Measurements from ENCODE around the gene LSMEM2.
"Not testable (repeated sequence)": the region's sequence is repeated elsewhere in the genome, so short reads cannot be mapped to it uniquely, and the experiment has no call there.

Gene LSMEM2

DNA sequence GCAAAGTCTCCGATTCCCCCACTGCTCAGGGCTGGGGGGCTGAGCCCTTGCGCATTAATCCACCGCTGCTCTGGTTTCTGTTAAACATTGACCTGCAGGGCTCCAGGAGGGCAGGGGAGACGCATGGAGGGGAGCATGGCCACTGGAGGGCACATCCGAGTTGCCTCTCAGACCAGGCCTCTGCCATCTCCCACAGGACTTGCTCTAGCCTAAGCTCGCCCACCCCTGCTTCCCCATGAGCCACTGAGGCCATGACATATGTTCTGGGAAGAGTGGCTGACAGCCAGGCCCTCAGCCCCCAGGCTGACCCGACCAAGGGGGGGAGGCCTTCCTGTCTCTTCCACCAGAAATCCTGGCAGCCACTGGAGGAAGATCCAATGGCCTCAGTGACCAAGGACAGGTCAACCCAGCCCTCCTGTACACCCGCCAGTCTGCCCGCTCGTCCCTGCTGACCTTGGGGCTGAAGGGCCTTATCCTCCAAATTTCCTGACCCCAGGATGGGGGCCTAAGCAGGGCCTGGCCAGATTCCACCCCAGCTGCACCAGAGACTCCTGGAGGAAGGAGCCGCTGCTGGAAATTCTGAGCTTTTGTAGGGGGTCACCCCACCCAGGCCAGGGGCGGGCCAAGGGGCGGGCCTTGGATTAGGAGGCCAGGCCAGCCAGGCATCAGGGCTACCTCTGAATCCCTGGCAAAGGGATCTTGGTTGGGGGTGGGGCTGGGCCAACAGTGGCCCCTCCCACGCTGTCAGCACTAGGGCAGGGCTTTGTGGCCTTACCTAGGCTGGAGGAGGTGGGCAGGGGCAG is 24.3 kb downstream of the LSMEM2 start, which contains the start of gene HYAL1:
TSS of gene HYAL1 (minus strand) at position 562 of the 803 bp plus-strand sequence. CDS start 618 bp downstream, outside the sequence.
- H2AFZ ChIP-seq (ENCODE audit: low read depth, low read length, severe bottlenecking), result no peak within 1 kb of the TSS
- H3K9me3 ChIP-seq (ENCODE audit: insufficient read depth, low read length), result no peaks in the 10 kb centered on the region
- no peaks in the 10 kb centered on the region for H4K20me1 ChIP-seq (ENCODE audit: low read depth, low read length)
- no peaks in the 10 kb centered on the region for H3F3A ChIP-seq (ENCODE audit: insufficient read depth)
- H3K79me2 ChIP-seq (ENCODE audit: insufficient read depth, low read length), result no peaks in the 10 kb centered on the region
- no peaks in the 10 kb centered on the region for H3K36me3 ChIP-seq (ENCODE audit: low read length)
- no peak for TF ChIP-seq EZH2phosphoT487 (conservative IDR thresholded peaks at IDR 0.05; ENCODE audit: low read length)
- TF ChIP-seq, protein P1, sequence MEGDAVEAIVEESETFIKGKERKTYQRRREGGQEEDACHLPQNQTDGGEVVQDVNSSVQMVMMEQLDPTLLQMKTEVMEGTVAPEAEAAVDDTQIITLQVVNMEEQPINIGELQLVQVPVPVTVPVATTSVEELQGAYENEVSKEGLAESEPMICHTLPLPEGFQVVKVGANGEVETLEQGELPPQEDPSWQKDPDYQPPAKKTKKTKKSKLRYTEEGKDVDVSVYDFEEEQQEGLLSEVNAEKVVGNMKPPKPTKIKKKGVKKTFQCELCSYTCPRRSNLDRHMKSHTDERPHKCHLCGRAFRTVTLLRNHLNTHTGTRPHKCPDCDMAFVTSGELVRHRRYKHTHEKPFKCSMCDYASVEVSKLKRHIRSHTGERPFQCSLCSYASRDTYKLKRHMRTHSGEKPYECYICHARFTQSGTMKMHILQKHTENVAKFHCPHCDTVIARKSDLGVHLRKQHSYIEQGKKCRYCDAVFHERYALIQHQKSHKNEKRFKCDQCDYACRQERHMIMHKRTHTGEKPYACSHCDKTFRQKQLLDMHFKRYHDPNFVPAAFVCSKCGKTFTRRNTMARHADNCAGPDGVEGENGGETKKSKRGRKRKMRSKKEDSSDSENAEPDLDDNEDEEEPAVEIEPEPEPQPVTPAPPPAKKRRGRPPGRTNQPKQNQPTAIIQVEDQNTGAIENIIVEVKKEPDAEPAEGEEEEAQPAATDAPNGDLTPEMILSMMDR (IDR thresholded peaks at IDR 0.05; ENCODE audit: insufficient read depth, low read length, poor library complexity, severe bottlenecking), result no peak
- H3K9ac ChIP-seq (ENCODE audit: low read length), result no peak within 1 kb of the TSS
- no peaks in the 10 kb centered on the region for H3K9me2 ChIP-seq (replicated peaks; ENCODE audit: insufficient read depth, low read length)
- H3K4me2 ChIP-seq (ENCODE audit: low read depth, low read length, poor library complexity, severe bottlenecking), result no peak within 1 kb of the TSS
- H3K4me3 ChIP-seq (ENCODE audit: insufficient read depth, low read length, poor library complexity, severe bottlenecking), result no peak within 1 kb of the TSS
- H3K27ac ChIP-seq (ENCODE audit: low read depth, low read length), result no peak within 1 kb of the TSS
- H3K27me3 ChIP-seq (ENCODE audit: low read length), result no peaks in the 10 kb centered on the region

DNA sequence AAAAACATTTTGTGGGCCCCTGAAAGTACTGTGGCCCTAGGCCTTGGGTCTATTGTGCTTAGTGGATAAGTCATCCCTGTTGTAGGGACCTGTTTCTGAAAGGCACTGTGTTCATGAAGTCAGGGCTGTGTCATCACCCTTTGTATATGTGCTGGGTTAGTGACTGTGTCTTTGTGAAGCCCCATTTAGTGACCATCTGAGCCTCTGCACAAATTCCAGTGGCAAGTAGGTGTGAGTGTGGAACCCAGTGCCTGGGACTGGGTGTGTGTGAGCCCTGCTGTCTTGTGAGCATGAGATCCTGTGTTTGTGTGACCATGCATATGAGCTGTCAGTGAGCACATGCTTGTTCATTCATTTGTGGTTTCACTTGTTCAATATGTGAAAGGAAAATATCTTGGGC is 25.7 kb downstream of the LSMEM2 start:
- no peaks in the 10 kb centered on the region for H3K79me2 ChIP-seq (ENCODE audit: insufficient read depth, low read length)
- peaks cover 2% of the 10 kb centered on the region; the same call in 1 of the 2 replicates for H3K9me3 ChIP-seq (ENCODE audit: insufficient read depth, low read length)
- no peak overlapping the region for H2AFZ ChIP-seq (ENCODE audit: low read depth, low read length, severe bottlenecking)
- no peak overlapping the region for H3K27ac ChIP-seq (ENCODE audit: low read depth, low read length)
- no peak overlapping the region for H3K4me3 ChIP-seq (ENCODE audit: insufficient read depth, low read length, poor library complexity, severe bottlenecking)
- no peaks in the 10 kb centered on the region for H3K9me2 ChIP-seq (replicated peaks; ENCODE audit: insufficient read depth, low read length)
- no peaks in the 10 kb centered on the region for H3K36me3 ChIP-seq (ENCODE audit: low read length)
- H3K4me2 ChIP-seq (ENCODE audit: low read depth, low read length, poor library complexity, severe bottlenecking), result no peak overlapping the region
- TF ChIP-seq, protein P1 (IDR thresholded peaks at IDR 0.05; ENCODE audit: insufficient read depth, low read length, poor library complexity, severe bottlenecking), result no peak
- no peak for TF ChIP-seq EZH2phosphoT487 (conservative IDR thresholded peaks at IDR 0.05; ENCODE audit: low read length)
- H3K9ac ChIP-seq (ENCODE audit: low read length), result no peak overlapping the region
- no peaks in the 10 kb centered on the region for H3K27me3 ChIP-seq (ENCODE audit: low read length)
- H3F3A ChIP-seq (ENCODE audit: insufficient read depth), result no peaks in the 10 kb centered on the region
- H4K20me1 ChIP-seq (ENCODE audit: low read depth, low read length), result no peaks in the 10 kb centered on the region

DNA sequence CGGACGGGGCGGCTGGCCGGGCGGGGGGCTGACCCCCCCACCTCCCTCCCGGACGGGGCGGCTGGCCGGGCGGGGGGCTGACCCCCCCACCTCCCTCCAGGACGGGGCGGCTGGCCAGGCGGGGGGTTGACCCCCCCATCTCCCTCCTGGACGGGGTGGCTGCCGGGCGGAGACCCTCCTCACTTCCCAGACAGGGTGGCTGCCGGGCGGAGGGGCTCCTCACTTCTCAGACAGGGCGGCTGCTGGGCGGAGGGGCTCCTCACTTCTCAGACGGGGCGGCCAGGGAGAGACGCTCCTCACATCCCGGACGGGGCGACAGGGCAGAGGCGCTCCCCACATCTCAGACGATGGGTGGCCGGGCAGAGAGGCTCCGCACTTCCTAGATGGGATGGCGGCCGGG is 33.2 kb downstream of the LSMEM2 start:
- not testable (repeated sequence) for H3F3A ChIP-seq (ENCODE audit: insufficient read depth); H3K9ac ChIP-seq (ENCODE audit: low read length); H2AFZ ChIP-seq (ENCODE audit: low read depth, low read length, severe bottlenecking); H3K4me3 ChIP-seq (ENCODE audit: insufficient read depth, low read length, poor library complexity, severe bottlenecking); H3K27ac ChIP-seq (ENCODE audit: low read depth, low read length); H3K79me2 ChIP-seq (ENCODE audit: insufficient read depth, low read length); H3K9me3 ChIP-seq (ENCODE audit: insufficient read depth, low read length); H3K36me3 ChIP-seq (ENCODE audit: low read length); H4K20me1 ChIP-seq (ENCODE audit: low read depth, low read length); H3K27me3 ChIP-seq (ENCODE audit: low read length); H3K4me2 ChIP-seq (ENCODE audit: low read depth, low read length, poor library complexity, severe bottlenecking); H3K9me2 ChIP-seq (replicated peaks; ENCODE audit: insufficient read depth, low read length)

DNA sequence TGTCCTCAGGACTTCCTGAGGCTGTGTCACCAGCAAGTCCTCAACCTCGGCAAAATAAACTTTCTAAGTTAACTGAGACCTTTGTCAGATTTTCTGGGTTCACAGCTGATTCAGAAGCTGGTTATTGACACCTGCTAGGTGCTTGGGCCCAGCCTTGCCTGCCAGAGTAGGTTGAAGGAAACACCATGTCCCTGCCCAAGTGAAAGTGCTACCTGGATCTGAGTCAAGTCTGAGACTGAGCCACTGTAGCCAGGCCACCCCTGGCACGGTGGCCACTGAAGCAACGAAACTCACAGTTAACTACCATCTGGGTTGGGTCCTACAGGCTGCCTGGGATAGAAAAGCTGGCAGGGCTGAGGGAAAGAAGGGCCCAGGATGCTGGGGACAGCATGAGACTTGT is 35.5 kb downstream of the LSMEM2 start:
- H2AFZ ChIP-seq (ENCODE audit: low read depth, low read length, severe bottlenecking), result no peak overlapping the region
- H3F3A ChIP-seq (ENCODE audit: insufficient read depth), result peaks cover 6% of the 10 kb centered on the region; the same call in 1 of the 2 replicates
- TF ChIP-seq EZH2phosphoT487 (conservative IDR thresholded peaks at IDR 0.05; ENCODE audit: low read length), result no peak
- TF ChIP-seq, protein P1 (IDR thresholded peaks at IDR 0.05; ENCODE audit: insufficient read depth, low read length, poor library complexity, severe bottlenecking), result no peak
- no peaks in the 10 kb centered on the region for H4K20me1 ChIP-seq (ENCODE audit: low read depth, low read length)
- no peaks in the 10 kb centered on the region for H3K27me3 ChIP-seq (ENCODE audit: low read length)
- no peak overlapping the region for H3K4me3 ChIP-seq (ENCODE audit: insufficient read depth, low read length, poor library complexity, severe bottlenecking)
- H3K27ac ChIP-seq (ENCODE audit: low read depth, low read length), result no peak overlapping the region
- no peaks in the 10 kb centered on the region for H3K36me3 ChIP-seq (ENCODE audit: low read length)
- no peak overlapping the region for H3K9ac ChIP-seq (ENCODE audit: low read length)
- no peak overlapping the region for H3K4me2 ChIP-seq (ENCODE audit: low read depth, low read length, poor library complexity, severe bottlenecking)
- H3K9me3 ChIP-seq (ENCODE audit: insufficient read depth, low read length), result peaks cover 6% of the 10 kb centered on the region; the same call in 1 of the 2 replicates
- H3K9me2 ChIP-seq (replicated peaks; ENCODE audit: insufficient read depth, low read length), result no peaks in the 10 kb centered on the region
- H3K79me2 ChIP-seq (ENCODE audit: insufficient read depth, low read length), result no peaks in the 10 kb centered on the region
